Activated T-cell treated with anti-CD3 and anti-CD28 coated beads, Interleukin-2, amount 50 U/mL, for 4 hours (primary cell): ENCODE data around the gene RABAC1. TPM values are rescaled to one million over a fixed set of nuclear protein-coding genes. Genes with fewer than 3 reads are reported as not detected.
A peak's percentile ranks its signal among the peaks of the same experiment; 100 is the strongest.

Experiments used
- ATAC-seq, 2 donors: fragments of 200-7000 bp; cut with Tn5 transposase; one replicate each; pipeline ENCODE4 v1.10.0; 2021
- DNase-seq: peaks from one replicate; pipeline ENCODE4 v3.0.0-alpha.2; 2020
- H3K27me3 Mint-ChIP-seq: one replicate; pipeline ENCODE4 v1.8.0; 2021; ENCODE audit warnings: low read depth, mixed read lengths
- H3K36me3 Mint-ChIP-seq: one replicate; pipeline ENCODE4 v1.8.0; 2022; ENCODE audit warnings: mixed read lengths; ENCODE audit not compliant: insufficient read depth
- H3K4me1 Mint-ChIP-seq: one replicate; pipeline ENCODE4 v1.8.0; 2021; ENCODE audit warnings: low read depth, mixed read lengths
- H3K4me3 Mint-ChIP-seq: one replicate; pipeline ENCODE4 v1.8.0; 2021; ENCODE audit warnings: mild to moderate bottlenecking, moderate library complexity, mixed read lengths
- H3K9me3 Mint-ChIP-seq: one replicate; pipeline ENCODE4 v1.8.0; 2021; ENCODE audit warnings: mixed read lengths
- total RNA-seq, 3 donors: library from RNA; stranded (reverse); gene quantifications; one replicate each; pipeline ENCODE4 v1.2.1, GENCODE V29; 2021

Gene RABAC1
- total RNA-seq, 3 donors from 2014 or later: 63.1 to 82.1 (median 70.4) TPM

DNA sequence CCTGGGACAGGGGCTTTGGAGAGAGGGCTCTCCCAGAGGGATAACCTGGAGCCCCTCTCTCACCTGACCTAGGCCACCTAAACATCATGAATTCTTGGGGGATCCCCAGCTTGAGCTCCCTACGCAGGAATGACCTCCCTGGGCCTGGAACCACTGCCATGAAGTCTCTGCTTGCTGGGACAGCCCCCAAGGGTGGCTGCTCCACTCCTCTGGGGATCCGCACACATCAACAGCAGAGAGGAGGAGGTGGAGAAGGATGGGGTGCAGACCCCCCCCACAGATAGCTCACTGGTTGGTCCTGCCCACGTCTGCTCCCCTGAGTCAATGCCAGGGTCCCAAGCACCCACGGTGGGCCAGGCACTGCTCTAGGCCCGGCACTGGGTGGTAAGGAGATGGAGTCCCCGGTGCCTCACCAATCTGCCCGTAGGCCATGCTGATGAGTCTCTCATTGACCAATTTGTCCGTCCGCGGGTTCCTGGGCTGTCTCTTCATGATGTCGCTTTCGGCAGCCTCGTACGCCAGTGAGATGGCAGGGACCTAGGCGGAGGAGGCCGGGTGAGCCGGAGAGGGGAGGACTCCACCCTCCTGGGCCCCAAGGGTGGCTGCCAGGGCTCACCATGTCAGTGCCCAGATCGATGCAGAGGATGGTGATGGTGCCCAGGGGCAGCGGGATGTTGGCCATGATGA lies 10.8 kb upstream of the RABAC1 start:
- no peaks in the 10 kb centered on the region for H3K4me1 Mint-ChIP-seq
- no peaks in the 10 kb centered on the region for H3K9me3 Mint-ChIP-seq
- ATAC-seq (no peak), DNase-seq (no peak)
- H3K27me3 Mint-ChIP-seq: no peaks in the 10 kb centered on the region
- no peak overlapping the region for H3K4me3 Mint-ChIP-seq
- peaks cover 1% of the 10 kb centered on the region for H3K36me3 Mint-ChIP-seq

- DNase-seq (no peak), ATAC-seq (no peak)
- Mint-ChIP-seq H3K4me1 (no peaks in the 10 kb centered on the region), H3K4me3 (no peak overlapping the region), H3K27me3 (no peaks in the 10 kb centered on the region), H3K36me3 (no peaks in the 10 kb centered on the region), H3K9me3 (no peaks in the 10 kb centered on the region)
Observed at GRCh38 chr19:41968751-41969595, 9.9 kb upstream of the RABAC1 start.

- H3K4me3 Mint-ChIP-seq: no peak overlapping the region
- ATAC-seq: no peak
Observed at GRCh38 chr19:41967054-41967783, 8.1 kb upstream of the RABAC1 start.

DNA sequence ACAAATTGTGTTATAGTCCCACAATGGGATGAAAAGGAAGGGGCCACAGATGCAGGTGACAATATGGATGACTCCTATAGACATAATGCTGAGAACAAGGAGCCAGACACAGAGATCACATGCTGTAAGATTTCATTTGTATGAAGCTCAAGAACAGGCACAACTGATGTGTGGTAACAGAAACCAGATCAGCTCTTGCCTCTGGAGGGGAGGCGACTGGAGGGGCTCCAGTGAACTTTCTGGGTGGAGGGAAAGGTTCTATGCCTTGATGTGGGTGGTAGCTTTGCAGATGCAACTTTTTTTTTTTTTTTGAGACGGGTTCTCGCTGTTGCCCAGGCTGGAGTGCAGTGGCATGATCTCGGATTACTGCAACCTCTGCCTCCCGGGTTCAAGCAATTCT lies 6.0 kb upstream of the RABAC1 start:
- ATAC-seq: no peak
- Mint-ChIP-seq H3K27me3 (no peaks in the 10 kb centered on the region), H3K4me3 (no peak overlapping the region), H3K36me3 (no peaks in the 10 kb centered on the region), H3K9me3 (no peaks in the 10 kb centered on the region), H3K4me1 (no peaks in the 10 kb centered on the region)
- DNase-seq: no peak

More at GRCh38 chr19:41967054-41967783, 8.1 kb upstream of the RABAC1 start:
- Mint-ChIP-seq H3K27me3 (no peaks in the 10 kb centered on the region), H3K9me3 (no peaks in the 10 kb centered on the region), H3K4me1 (no peaks in the 10 kb centered on the region), H3K36me3 (no peaks in the 10 kb centered on the region)
- no peak for DNase-seq

- ATAC-seq (no peak), DNase-seq (no peak)
- peaks cover 14% of the 10 kb centered on the region for H3K4me1 Mint-ChIP-seq
- H3K36me3 Mint-ChIP-seq: peaks cover 3% of the 10 kb centered on the region
- H3K27me3 Mint-ChIP-seq: no peaks in the 10 kb centered on the region
- H3K4me3 Mint-ChIP-seq: no peak overlapping the region
- H3K9me3 Mint-ChIP-seq: no peaks in the 10 kb centered on the region
Observed at GRCh38 chr19:41960973-41961372, 1.9 kb upstream of the RABAC1 start.

GRCh38 chr19:41958367-41959055 lies 610 bp downstream of the RABAC1 start:
- Mint-ChIP-seq H3K4me3 (peak overlapping the region; percentile 92), H3K4me1 (peaks cover 14% of the 10 kb centered on the region), H3K36me3 (peaks cover 3% of the 10 kb centered on the region), H3K9me3 (no peaks in the 10 kb centered on the region), H3K27me3 (no peaks in the 10 kb centered on the region)
- DNase-seq (peak; percentile 78), ATAC-seq (peak; percentile 72 to 74)

DNA sequence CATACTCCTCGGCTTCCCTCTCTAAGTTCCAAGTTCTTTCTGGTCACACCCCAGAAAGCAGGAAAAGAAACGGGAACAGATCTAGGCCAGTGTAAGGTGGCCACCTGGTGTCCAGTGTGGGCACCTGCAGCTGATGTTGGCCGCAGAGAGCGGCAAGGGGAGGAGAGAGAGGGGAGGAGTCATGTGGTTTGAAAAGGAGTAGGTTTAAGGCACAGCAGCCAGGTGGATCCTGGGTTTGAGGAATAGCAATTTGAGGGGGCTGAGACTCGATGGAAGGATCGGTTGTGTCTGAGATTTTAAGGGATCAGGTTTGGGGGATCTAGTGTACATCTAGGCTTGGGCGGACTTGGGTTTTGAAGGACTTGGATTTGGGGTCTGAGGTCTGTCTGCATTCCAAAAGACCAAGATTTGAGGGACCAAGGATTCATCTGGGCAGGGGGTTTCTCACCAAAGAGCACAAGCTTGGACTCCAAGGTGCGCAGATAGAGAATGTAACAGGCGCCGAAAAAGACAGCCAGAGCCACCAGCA lies 1.2 kb downstream of the RABAC1 start:
- ATAC-seq (peak in 1 of 2 donors; percentile 18), DNase-seq (no peak)
- H3K4me1 Mint-ChIP-seq: peaks cover 14% of the 10 kb centered on the region

DNA sequence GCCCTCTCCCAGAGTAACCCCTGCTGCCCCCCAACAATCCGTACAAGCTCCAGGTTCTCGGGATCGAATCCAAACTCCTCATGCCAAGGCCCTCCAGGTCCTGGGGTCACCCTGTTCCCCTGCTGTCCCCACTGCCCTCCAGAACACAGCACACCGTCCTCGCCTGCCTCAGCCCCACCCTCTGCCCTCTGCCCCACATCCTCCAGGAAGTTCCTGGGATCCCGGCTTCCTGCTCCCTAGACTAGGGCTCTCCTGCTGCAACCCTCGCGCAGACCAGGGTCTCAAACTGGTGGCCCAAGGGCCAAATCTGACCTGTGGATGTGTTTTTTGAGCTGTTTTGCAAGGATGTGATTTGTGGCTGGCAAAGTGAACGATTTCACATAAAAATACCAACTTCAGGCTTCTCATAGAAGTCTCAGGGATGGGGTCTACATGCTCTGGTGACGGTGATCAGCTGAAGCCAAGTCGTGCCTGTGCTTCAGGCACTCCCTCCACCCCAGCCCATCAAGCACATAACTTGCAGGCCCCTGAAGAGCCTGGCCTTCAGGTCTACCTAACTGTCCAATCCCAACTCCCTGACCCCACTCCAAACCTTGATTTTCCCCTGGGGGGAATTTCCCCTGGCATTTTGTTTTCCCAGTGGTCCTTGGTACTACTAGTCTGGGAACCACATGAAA lies 1.8 kb downstream of the RABAC1 start:
- ATAC-seq (no peak), DNase-seq (no peak)
- Mint-ChIP-seq H3K9me3 (no peaks in the 10 kb centered on the region), H3K36me3 (peaks cover 3% of the 10 kb centered on the region), H3K4me3 (peak overlapping the region; percentile 92), H3K4me1 (peaks cover 14% of the 10 kb centered on the region), H3K27me3 (no peaks in the 10 kb centered on the region)

More for the DNA sequence above, 1.2 kb downstream of the RABAC1 start:
- Mint-ChIP-seq H3K9me3 (no peaks in the 10 kb centered on the region), H3K4me3 (peak overlapping the region; percentile 92), H3K27me3 (no peaks in the 10 kb centered on the region), H3K36me3 (peaks cover 3% of the 10 kb centered on the region)

DNA sequence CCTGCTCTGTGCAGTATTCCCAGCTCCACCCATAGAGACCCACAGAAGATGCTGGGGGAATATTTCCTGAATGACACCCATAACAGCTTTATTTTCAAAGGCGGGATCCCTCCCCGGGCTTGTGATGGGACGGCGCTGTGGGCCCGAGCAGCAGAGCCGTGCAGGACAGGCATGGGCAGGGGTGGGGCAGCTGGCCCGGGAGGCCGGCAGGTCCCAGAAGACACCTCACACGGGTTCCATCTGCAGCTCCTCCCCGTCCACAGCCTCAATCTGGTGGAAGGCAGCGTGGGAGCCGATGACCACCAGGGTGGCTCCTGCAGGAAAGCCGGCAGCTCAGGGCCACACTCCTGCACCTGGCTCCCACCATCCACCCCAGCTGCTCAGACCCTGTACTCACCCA lies 2.5 kb downstream of the RABAC1 start:
- no peaks in the 10 kb centered on the region for H3K27me3 Mint-ChIP-seq
- peaks cover 17% of the 10 kb centered on the region for H3K4me1 Mint-ChIP-seq
- H3K9me3 Mint-ChIP-seq: no peaks in the 10 kb centered on the region
- H3K4me3 Mint-ChIP-seq: no peak overlapping the region
- DNase-seq: no peak
- H3K36me3 Mint-ChIP-seq: peaks cover 3% of the 10 kb centered on the region
- no peak for ATAC-seq

DNA sequence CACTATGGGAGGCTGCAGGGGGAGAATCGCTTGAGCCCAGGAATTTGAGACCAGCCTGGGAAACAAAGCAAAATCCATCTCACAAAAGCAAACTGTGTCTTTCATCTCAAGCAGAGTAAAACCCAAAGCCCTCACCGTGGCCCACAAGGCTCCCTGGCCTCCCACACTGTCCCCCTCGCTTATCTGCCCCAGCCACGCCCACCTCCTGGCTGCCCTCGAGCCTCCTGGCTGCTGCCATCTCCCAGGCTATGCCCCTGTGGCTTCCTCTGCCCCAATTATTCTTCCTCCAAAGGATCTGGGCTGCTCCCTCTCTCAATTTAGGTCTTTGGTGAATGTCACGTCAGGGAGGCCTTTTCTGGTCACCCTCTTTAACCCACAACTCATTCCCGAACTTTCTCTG lies 3.6 kb downstream of the RABAC1 start:
- Mint-ChIP-seq H3K36me3 (peaks cover 3% of the 10 kb centered on the region), H3K4me3 (no peak overlapping the region), H3K27me3 (no peaks in the 10 kb centered on the region), H3K9me3 (no peaks in the 10 kb centered on the region), H3K4me1 (peaks cover 23% of the 10 kb centered on the region)
- no peak for DNase-seq
- no peak for ATAC-seq

- Mint-ChIP-seq H3K4me1 (peaks cover 27% of the 10 kb centered on the region), H3K36me3 (peaks cover 3% of the 10 kb centered on the region), H3K4me3 (no peak overlapping the region), H3K9me3 (no peaks in the 10 kb centered on the region), H3K27me3 (no peaks in the 10 kb centered on the region)
- DNase-seq (peak; percentile 93), ATAC-seq (peak; percentile 87 to 89)
Observed at GRCh38 chr19:41951686-41952172, 7.4 kb downstream of the RABAC1 start.

- Mint-ChIP-seq H3K27me3 (no peaks in the 10 kb centered on the region), H3K4me3 (peak overlapping the region; percentile 56), H3K4me1 (peaks cover 57% of the 10 kb centered on the region), H3K9me3 (no peaks in the 10 kb centered on the region), H3K36me3 (no peaks in the 10 kb centered on the region)
- DNase-seq: no peak
- no peak for ATAC-seq
Observed at GRCh38 chr19:41947091-41947490, 12.0 kb downstream of the RABAC1 start.

- peak; percentile 86 for DNase-seq
- ATAC-seq: peak; percentile 95 to 96
- Mint-ChIP-seq H3K4me3 (peak overlapping the region; percentile 66), H3K36me3 (no peaks in the 10 kb centered on the region), H3K27me3 (peaks cover 3% of the 10 kb centered on the region), H3K9me3 (no peaks in the 10 kb centered on the region), H3K4me1 (peaks cover 60% of the 10 kb centered on the region)
Observed at GRCh38 chr19:41945135-41945766, 13.9 kb downstream of the RABAC1 start.
